Measurements from ENCODE around the gene CD58.

CD58 gene

GRCh38 chr1:116511459-116512019 lies 59.3 kb downstream of the CD58 start (continued):
- TF ChIP-seq TSHZ2 (CRISPR knock-in tag; IDR thresholded peaks at IDR 0.05), result no peak
- no peak for TF ChIP-seq ARNTL (CRISPR knock-in tag; IDR thresholded peaks at IDR 0.05; ENCODE audit: borderline replicate concordance, low read depth)
- no peak for TF ChIP-seq TCF4 (CRISPR knock-in tag; IDR thresholded peaks at IDR 0.05; ENCODE audit: borderline replicate concordance)
- TF ChIP-seq ZFP30 (CRISPR knock-in tag; IDR thresholded peaks at IDR 0.05), result no peak
- TF ChIP-seq PATZ1 (CRISPR knock-in tag; IDR thresholded peaks at IDR 0.05; ENCODE audit: borderline replicate concordance), result no peak

GRCh38 chr1:116510361-116510760 lies 60.5 kb downstream of the CD58 start:
- TF ChIP-seq RARB (CRISPR knock-in tag; IDR thresholded peaks at IDR 0.05) (no peak), ZNF8 (CRISPR knock-in tag; IDR thresholded peaks at IDR 0.05) (no peak), SNAI2 (CRISPR knock-in tag; IDR thresholded peaks at IDR 0.05) (no peak), ZFP30 (CRISPR knock-in tag; IDR thresholded peaks at IDR 0.05) (no peak), TSHZ2 (CRISPR knock-in tag; IDR thresholded peaks at IDR 0.05) (no peak), POU6F1 (CRISPR knock-in tag; IDR thresholded peaks at IDR 0.05; ENCODE audit: borderline replicate concordance, low read depth) (no peak), ESRRG (CRISPR knock-in tag; IDR thresholded peaks at IDR 0.05) (no peak), OSR1 (CRISPR knock-in tag; IDR thresholded peaks at IDR 0.05) (no peak), ARNTL (CRISPR knock-in tag; IDR thresholded peaks at IDR 0.05; ENCODE audit: borderline replicate concordance, low read depth) (no peak), GLIS3 (CRISPR knock-in tag; IDR thresholded peaks at IDR 0.05) (no peak), ZNF565 (CRISPR knock-in tag; conservative IDR thresholded peaks at IDR 0.05; ENCODE audit: low read depth) (no peak), CSDC2 (CRISPR knock-in tag; IDR thresholded peaks at IDR 0.05) (no peak), CSRNP3 (CRISPR knock-in tag; IDR thresholded peaks at IDR 0.05) (no peak), PATZ1 (CRISPR knock-in tag; IDR thresholded peaks at IDR 0.05; ENCODE audit: borderline replicate concordance) (no peak), ISL1 (CRISPR knock-in tag; IDR thresholded peaks at IDR 0.05) (no peak), ZC3H10 (CRISPR knock-in tag; IDR thresholded peaks at IDR 0.05) (no peak), BACH2 (CRISPR knock-in tag; IDR thresholded peaks at IDR 0.05; ENCODE audit: borderline replicate concordance) (no peak), CREB5 (CRISPR knock-in tag; IDR thresholded peaks at IDR 0.05; ENCODE audit: low read depth) (no peak), ZFP3 (CRISPR knock-in tag; IDR thresholded peaks at IDR 0.05) (no peak), ZNF70 (CRISPR knock-in tag; IDR thresholded peaks at IDR 0.05) (no peak)
- ATAC-seq, result no peak
